Smooth muscle cell (in vitro differentiated cells): Measurements from ENCODE around the gene KLHL29. TPM values are rescaled to one million over a fixed set of nuclear protein-coding genes. Genes with fewer than 3 reads are reported as not detected.

Experiments
- DNase-seq: peaks from one replicate; lab custom pipeline; 2025; ENCODE audit not compliant: unreplicated experiment; lab: John Stamatoyannopoulos, UW
- H2AFZ ChIP-seq: fragments of 200-600 bp; sonication (generic); 2 replicates; pipeline ENCODE4 v1.6.0; 2016; ENCODE audit warnings: antibody characterized with exemption, low read depth, mild to moderate bottlenecking
- H3F3A ChIP-seq: fragments of 200-600 bp; sonication (generic); 2 replicates; pipeline ENCODE4 v1.6.0; 2017; ENCODE audit warnings: antibody characterized with exemption, low read depth
- H3K27ac ChIP-seq: fragments of 200-600 bp; sonication (generic); 2 replicates; pipeline ENCODE4 v1.5.1; 2016; ENCODE audit warnings: low read depth, mild to moderate bottlenecking
- H3K27me3 ChIP-seq: fragments of 200-600 bp; sonication (generic); 2 replicates; pipeline ENCODE4 v1.6.1; 2016; ENCODE audit warnings: low read depth, mild to moderate bottlenecking
- H3K36me3 ChIP-seq: fragments of 200-600 bp; sonication (generic); 2 replicates; pipeline ENCODE4 v1.5.1; 2016; ENCODE audit warnings: low read depth
- H3K4me1 ChIP-seq: fragments of 200-600 bp; sonication (generic); 2 replicates; pipeline ENCODE4 v1.5.1; 2016; ENCODE audit warnings: low read depth
- H3K4me2 ChIP-seq: fragments of 200-600 bp; sonication (generic); 2 replicates; pipeline ENCODE4 v1.6.0; 2016; ENCODE audit warnings: mild to moderate bottlenecking
- H3K4me3 ChIP-seq: fragments of 200-600 bp; sonication (generic); 2 replicates; pipeline ENCODE4 v1.5.1; 2016; ENCODE audit warnings: mild to moderate bottlenecking
- H3K79me2 ChIP-seq: fragments of 200-600 bp; sonication (generic); 2 replicates; pipeline ENCODE4 v1.6.0; 2016; ENCODE audit warnings: low read depth, mild to moderate bottlenecking
- H3K9ac ChIP-seq: fragments of 200-600 bp; sonication (generic); 2 replicates; pipeline ENCODE4 v1.6.0; 2016; ENCODE audit warnings: low read depth
- H3K9me3 ChIP-seq: fragments of 200-600 bp; sonication (generic); replicated peaks from 2 replicates; pipeline ENCODE4 v1.5.1; 2016; ENCODE audit warnings: low read depth
- H4K20me1 ChIP-seq: fragments of 200-600 bp; sonication (generic); 2 replicates; pipeline ENCODE4 v1.6.0; 2016; ENCODE audit warnings: low read depth
- WGBS: methylation state at CpG from one replicate; pipeline ENCODE4 v1.1.7; 2016; ENCODE audit warnings: low lambda C conversion rate; 5-methylcytosine and 5-hydroxymethylcytosine counted together
- polyA plus RNA-seq: library from polyadenylated mRNA; unstranded; fragments of >200 nt; fragmentation: Nextera tagmentation; extraction: Ambion mirVana; gene quantifications from 2 replicates; pipeline ENCODE4 v1.2.1, GENCODE V29; 2016
- total RNA-seq: library from RNA; depleted of rRNA; stranded (reverse); fragments of >200 nt; gene quantifications from 2 replicates; pipeline ENCODE4 v1.2.3, GENCODE V29; 2014
- TF ChIP-seq, protein P1 (sequence below): fragments of 200-600 bp; sonication (generic); IDR thresholded peaks from 2 replicates; pipeline ENCODE4 v1.5.1; 2017; ENCODE audit warnings: borderline replicate concordance, mild to moderate bottlenecking, antibody characterized with exemption; ENCODE audit not compliant: insufficient read depth, poor library complexity, severe bottlenecking

Gene KLHL29
- total and polyA plus RNA-seq, 2 experiments from 2014 or later: 3.1 to 6.6 TPM

DNA sequence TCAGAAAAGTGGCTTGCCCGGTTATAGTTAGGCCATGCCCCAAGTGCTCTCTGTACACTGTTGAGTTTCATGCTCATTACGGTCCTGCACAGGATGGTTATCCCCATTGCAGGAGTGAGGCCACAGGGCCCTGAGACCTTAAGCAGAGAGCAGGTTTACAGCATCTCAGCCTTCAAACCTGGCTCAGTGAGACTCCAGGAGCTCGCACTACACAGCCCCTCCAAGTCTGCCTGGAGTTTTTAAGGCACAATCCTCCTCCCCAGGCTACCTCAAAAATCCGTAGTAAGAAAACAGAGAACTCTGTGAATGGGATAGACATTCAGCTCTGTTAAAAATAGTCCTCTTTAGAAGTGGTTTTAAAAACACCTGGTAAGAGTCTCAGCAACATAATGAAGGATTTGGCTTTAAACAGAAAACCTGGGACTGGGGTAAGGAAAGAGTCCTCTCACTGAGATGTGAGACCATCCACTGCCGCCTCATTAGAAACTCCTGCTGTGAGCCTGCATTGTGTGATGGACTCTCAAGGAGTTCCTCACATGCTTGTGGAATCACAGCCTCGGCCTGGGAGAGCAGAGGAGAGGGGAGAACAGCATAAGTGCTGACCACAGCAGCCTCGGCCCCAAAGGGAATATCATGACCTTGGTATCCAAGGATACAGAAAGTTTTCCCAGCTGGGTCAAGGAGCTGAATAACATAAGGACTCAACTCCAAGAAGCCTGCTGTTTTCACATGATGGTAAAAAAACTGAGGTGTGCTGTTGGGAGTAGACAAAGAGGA is 327.2 kb downstream of the KLHL29 start:
- H3K27me3 ChIP-seq: no peaks in the 10 kb centered on the region
- H3K4me1 ChIP-seq: peaks cover 16% of the 10 kb centered on the region
- H3K4me2 ChIP-seq: no peak overlapping the region
- H3K36me3 ChIP-seq: no peaks in the 10 kb centered on the region
- TF ChIP-seq, protein P1, sequence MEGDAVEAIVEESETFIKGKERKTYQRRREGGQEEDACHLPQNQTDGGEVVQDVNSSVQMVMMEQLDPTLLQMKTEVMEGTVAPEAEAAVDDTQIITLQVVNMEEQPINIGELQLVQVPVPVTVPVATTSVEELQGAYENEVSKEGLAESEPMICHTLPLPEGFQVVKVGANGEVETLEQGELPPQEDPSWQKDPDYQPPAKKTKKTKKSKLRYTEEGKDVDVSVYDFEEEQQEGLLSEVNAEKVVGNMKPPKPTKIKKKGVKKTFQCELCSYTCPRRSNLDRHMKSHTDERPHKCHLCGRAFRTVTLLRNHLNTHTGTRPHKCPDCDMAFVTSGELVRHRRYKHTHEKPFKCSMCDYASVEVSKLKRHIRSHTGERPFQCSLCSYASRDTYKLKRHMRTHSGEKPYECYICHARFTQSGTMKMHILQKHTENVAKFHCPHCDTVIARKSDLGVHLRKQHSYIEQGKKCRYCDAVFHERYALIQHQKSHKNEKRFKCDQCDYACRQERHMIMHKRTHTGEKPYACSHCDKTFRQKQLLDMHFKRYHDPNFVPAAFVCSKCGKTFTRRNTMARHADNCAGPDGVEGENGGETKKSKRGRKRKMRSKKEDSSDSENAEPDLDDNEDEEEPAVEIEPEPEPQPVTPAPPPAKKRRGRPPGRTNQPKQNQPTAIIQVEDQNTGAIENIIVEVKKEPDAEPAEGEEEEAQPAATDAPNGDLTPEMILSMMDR: no peak
- H2AFZ ChIP-seq: no peak overlapping the region
- H3F3A ChIP-seq: no peaks in the 10 kb centered on the region
- peaks cover 3% of the 10 kb centered on the region for H4K20me1 ChIP-seq
- H3K4me3 ChIP-seq: no peak overlapping the region
- no peak overlapping the region for H3K9ac ChIP-seq
- H3K79me2 ChIP-seq: no peaks in the 10 kb centered on the region
- WGBS: 67% methylated on average over 7 of the region's 7 CpGs
- no peaks in the 10 kb centered on the region for H3K9me3 ChIP-seq
- DNase-seq: no peak
- no peak overlapping the region for H3K27ac ChIP-seq

DNA sequence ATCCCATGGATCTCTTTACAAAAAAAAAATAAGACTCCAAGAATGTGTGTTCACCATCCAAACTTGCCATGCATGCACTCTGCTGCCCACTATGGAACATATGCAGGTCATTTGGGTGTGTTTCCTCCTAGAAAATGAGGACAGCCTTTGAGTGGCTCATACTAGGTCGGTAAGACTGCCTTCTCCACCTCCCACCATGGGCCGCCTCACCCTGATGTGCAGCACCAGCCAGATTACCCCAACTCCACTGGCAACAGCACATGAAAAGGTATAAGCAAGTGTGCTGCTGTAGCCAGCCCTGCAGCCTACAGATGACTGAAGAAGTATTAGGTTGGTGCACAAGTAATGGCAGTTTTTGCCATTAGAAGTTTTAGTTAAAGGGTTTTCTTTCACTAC is 327.8 kb downstream of the KLHL29 start:
- Histone ChIP-seq H4K20me1 (peaks cover 6% of the 10 kb centered on the region), H3K4me2 (no peak overlapping the region), H3K36me3 (no peaks in the 10 kb centered on the region), H2AFZ (no peak overlapping the region), H3K27ac (no peak overlapping the region), H3K27me3 (no peaks in the 10 kb centered on the region), H3K79me2 (no peaks in the 10 kb centered on the region), H3K9ac (no peak overlapping the region), H3K4me1 (peaks cover 16% of the 10 kb centered on the region), H3K4me3 (no peak overlapping the region), H3K9me3 (no peaks in the 10 kb centered on the region), H3F3A (no peaks in the 10 kb centered on the region)
- TF ChIP-seq, protein P1: no peak
- no peak for DNase-seq
- WGBS: 70% methylated on average over 2 of the region's 2 CpGs

DNA sequence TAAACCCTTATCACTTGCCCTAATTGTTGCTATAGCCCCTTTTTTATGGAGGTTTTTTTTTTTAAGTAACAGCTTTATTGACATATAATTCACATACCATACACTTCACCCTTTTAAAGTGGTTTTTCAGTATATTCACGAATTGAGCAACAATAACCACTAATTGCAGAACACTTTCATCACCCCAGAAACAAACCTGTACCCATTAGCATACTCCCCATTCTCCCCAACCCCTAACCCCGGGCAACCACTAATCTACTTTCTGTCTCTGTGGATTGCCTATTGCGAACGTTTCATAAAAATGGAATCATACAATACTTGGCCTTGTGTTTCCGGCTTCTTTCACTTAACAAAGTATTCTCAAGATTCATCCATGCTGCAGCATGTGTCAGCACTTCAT is 328.4 kb downstream of the KLHL29 start:
- 90% methylated on average over 5 of the region's 5 CpGs for WGBS
- no peak overlapping the region for H2AFZ ChIP-seq

More for the DNA sequence above, 328.4 kb downstream of the KLHL29 start:
- H3K27ac ChIP-seq: no peak overlapping the region
- no peak overlapping the region for H3K4me3 ChIP-seq
- H3K4me2 ChIP-seq: no peak overlapping the region
- H3F3A ChIP-seq: no peaks in the 10 kb centered on the region
- H3K9me3 ChIP-seq: no peaks in the 10 kb centered on the region
- peaks cover 16% of the 10 kb centered on the region for H3K4me1 ChIP-seq
- H3K36me3 ChIP-seq: no peaks in the 10 kb centered on the region
- peaks cover 12% of the 10 kb centered on the region for H4K20me1 ChIP-seq
- no peak overlapping the region for H3K9ac ChIP-seq
- no peaks in the 10 kb centered on the region for H3K79me2 ChIP-seq
- TF ChIP-seq, protein P1: no peak
- no peaks in the 10 kb centered on the region for H3K27me3 ChIP-seq
- no peak for DNase-seq
